Mesothelial cell of epicardium (in vitro differentiated cells): ENCODE results near the gene LDB1. TPM values are rescaled to one million over a fixed set of nuclear protein-coding genes. Genes with fewer than 3 reads are reported as not detected.
A peak's percentile ranks its signal among the peaks of the same experiment; 100 is the strongest.

Experiments used
- DNase-seq, 2 experiments: peaks; one replicate each; pipeline ENCODE4 v3.0.0; 2021; ENCODE audit warnings: low spot score in 2 of 2; ENCODE audit not compliant: unreplicated experiment in 2 of 2
- H3K27ac Mint-ChIP-seq: 2 replicates; pipeline ENCODE4 v1.8.0; 2021; ENCODE audit warnings: mixed read lengths
- H3K27me3 Mint-ChIP-seq: 2 replicates; pipeline ENCODE4 v1.8.0; 2021; ENCODE audit warnings: low read depth, mixed read lengths
- H3K36me3 Mint-ChIP-seq: 2 replicates; pipeline ENCODE4 v1.8.0; 2021; ENCODE audit warnings: mixed read lengths
- H3K4me1 Mint-ChIP-seq: 2 replicates; pipeline ENCODE4 v1.8.0; 2021; ENCODE audit warnings: mixed read lengths
- H3K4me3 Mint-ChIP-seq: 2 replicates; pipeline ENCODE4 v1.8.0; 2021; ENCODE audit warnings: mild to moderate bottlenecking, moderate library complexity, mixed read lengths
- H3K9me3 Mint-ChIP-seq: 2 replicates; pipeline ENCODE4 v1.8.0; 2021; ENCODE audit warnings: mixed read lengths
- total RNA-seq: library from RNA; stranded (reverse); gene quantifications from 3 replicates; pipeline ENCODE4 v1.2.1, GENCODE V29; 2021
- TF ChIP-seq, protein P1 (sequence below): fragments of 200-600 bp; sonication (generic); IDR thresholded peaks from one replicate; pipeline ENCODE4 v1.5.0; 2021; ENCODE audit warnings: antibody characterized with exemption; ENCODE audit not compliant: unreplicated experiment

LDB1 gene
- total RNA-seq, 1 donor from 2014 or later: 178 TPM

DNA sequence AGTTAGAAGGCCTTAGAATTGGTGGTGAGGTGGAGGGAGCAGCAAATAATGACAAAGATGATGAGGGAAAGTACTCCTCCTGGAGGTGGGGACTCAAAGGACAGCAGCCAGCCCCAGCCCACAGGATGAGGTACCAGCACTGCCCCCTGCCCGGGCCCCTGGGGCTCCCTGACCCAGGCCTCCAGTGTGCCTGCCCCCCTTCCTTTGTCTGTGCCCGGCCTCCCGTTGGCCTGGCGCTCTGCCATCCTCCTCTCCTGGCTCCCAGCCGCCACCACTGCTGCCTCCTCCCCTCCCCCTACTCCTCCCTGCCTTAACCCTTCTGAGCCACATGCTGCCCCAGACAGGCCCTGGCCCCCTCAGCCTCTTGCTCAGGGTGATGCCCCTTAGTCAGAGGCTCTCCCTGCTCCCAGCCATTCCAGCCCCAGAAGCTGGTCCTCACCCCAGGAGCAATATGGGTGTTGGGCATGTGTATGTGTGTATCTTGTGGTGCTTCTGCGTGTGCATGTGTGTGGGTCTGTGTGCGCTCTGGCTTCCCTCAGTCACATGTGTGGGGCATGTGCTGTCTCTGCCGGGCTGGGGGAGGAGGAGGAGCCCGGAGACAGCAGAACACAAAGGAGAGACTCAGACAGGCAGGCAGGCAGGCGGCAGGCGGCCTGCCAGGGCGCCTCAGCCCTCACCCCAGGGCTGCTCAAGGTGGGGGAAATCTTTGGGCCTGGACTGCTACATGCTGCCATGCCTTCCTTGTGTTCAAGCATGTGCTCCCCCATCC is 2.6 kb downstream of the LDB1 start:
- TF ChIP-seq, protein P1, sequence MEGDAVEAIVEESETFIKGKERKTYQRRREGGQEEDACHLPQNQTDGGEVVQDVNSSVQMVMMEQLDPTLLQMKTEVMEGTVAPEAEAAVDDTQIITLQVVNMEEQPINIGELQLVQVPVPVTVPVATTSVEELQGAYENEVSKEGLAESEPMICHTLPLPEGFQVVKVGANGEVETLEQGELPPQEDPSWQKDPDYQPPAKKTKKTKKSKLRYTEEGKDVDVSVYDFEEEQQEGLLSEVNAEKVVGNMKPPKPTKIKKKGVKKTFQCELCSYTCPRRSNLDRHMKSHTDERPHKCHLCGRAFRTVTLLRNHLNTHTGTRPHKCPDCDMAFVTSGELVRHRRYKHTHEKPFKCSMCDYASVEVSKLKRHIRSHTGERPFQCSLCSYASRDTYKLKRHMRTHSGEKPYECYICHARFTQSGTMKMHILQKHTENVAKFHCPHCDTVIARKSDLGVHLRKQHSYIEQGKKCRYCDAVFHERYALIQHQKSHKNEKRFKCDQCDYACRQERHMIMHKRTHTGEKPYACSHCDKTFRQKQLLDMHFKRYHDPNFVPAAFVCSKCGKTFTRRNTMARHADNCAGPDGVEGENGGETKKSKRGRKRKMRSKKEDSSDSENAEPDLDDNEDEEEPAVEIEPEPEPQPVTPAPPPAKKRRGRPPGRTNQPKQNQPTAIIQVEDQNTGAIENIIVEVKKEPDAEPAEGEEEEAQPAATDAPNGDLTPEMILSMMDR: no peak
- peak overlapping the region; percentile 95 for H3K27ac Mint-ChIP-seq
- DNase-seq: peak; percentile 61 to 78
- H3K4me3 Mint-ChIP-seq: peak overlapping the region; percentile 84
- H3K9me3 Mint-ChIP-seq: no peaks in the 10 kb centered on the region
- H3K4me1 Mint-ChIP-seq: peaks cover 71% of the 10 kb centered on the region
- H3K36me3 Mint-ChIP-seq: no peaks in the 10 kb centered on the region
- H3K27me3 Mint-ChIP-seq: no peaks in the 10 kb centered on the region

DNA sequence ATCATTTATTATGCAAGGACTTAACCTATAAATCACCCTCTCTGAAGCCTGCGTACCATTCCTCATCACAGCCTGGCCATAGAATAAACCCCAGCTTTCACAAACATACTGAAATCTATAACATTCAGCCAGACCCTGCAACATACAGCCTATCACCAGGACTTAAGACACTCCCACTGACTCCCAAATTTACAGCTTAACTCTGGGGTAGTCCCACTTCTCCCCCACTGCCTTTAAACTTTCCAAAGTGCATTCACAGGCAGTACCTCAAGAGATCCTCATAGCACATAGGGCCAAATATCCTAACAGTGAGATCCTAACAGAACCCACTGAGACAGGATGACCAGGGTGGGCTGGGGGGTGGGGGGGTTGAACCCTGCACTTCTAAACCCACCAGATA is 3.5 kb downstream of the LDB1 start:
- no peak for DNase-seq
- TF ChIP-seq, protein P1: no peak
- peaks cover 65% of the 10 kb centered on the region for H3K4me1 Mint-ChIP-seq
- H3K27ac Mint-ChIP-seq: peak overlapping the region; percentile 95
- H3K36me3 Mint-ChIP-seq: peaks cover 3% of the 10 kb centered on the region
- no peaks in the 10 kb centered on the region for H3K27me3 Mint-ChIP-seq
- peak overlapping the region; percentile 84 for H3K4me3 Mint-ChIP-seq
- H3K9me3 Mint-ChIP-seq: no peaks in the 10 kb centered on the region

DNA sequence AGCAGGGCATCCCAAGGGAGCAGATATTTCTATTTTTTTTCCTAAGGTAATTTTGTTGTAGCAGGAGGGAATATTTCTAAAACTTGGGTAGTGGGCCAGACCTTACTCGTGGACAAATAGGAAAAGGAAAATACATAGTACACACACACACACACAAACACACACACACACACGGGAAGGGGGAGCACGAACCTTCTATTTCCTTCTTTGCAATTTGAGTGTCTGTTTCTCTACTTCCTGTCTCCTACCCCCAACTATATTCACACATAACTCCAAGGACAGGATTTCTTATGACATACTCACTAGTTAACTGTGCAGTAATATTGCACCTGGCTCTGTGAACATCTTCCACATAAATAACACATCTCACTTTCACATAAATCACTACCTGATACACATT is 4.4 kb downstream of the LDB1 start:
- TF ChIP-seq, protein P1: no peak
- peaks cover 3% of the 10 kb centered on the region for H3K36me3 Mint-ChIP-seq
- peak overlapping the region; percentile 95 for H3K27ac Mint-ChIP-seq
- H3K27me3 Mint-ChIP-seq: no peaks in the 10 kb centered on the region
- DNase-seq: no peak
- no peaks in the 10 kb centered on the region for H3K9me3 Mint-ChIP-seq
- peaks cover 58% of the 10 kb centered on the region for H3K4me1 Mint-ChIP-seq
- H3K4me3 Mint-ChIP-seq: peak overlapping the region; percentile 90

- peak overlapping the region; percentile 95 for H3K27ac Mint-ChIP-seq
- TF ChIP-seq, protein P1: no peak
- H3K36me3 Mint-ChIP-seq: peaks cover 5% of the 10 kb centered on the region
- peaks cover 58% of the 10 kb centered on the region for H3K4me1 Mint-ChIP-seq
- H3K4me3 Mint-ChIP-seq: peak overlapping the region; percentile 90
- DNase-seq: peak; percentile 79
- H3K27me3 Mint-ChIP-seq: no peaks in the 10 kb centered on the region
- no peaks in the 10 kb centered on the region for H3K9me3 Mint-ChIP-seq
Observed at GRCh38 chr10:102114861-102115618, 5.1 kb downstream of the LDB1 start.

DNA sequence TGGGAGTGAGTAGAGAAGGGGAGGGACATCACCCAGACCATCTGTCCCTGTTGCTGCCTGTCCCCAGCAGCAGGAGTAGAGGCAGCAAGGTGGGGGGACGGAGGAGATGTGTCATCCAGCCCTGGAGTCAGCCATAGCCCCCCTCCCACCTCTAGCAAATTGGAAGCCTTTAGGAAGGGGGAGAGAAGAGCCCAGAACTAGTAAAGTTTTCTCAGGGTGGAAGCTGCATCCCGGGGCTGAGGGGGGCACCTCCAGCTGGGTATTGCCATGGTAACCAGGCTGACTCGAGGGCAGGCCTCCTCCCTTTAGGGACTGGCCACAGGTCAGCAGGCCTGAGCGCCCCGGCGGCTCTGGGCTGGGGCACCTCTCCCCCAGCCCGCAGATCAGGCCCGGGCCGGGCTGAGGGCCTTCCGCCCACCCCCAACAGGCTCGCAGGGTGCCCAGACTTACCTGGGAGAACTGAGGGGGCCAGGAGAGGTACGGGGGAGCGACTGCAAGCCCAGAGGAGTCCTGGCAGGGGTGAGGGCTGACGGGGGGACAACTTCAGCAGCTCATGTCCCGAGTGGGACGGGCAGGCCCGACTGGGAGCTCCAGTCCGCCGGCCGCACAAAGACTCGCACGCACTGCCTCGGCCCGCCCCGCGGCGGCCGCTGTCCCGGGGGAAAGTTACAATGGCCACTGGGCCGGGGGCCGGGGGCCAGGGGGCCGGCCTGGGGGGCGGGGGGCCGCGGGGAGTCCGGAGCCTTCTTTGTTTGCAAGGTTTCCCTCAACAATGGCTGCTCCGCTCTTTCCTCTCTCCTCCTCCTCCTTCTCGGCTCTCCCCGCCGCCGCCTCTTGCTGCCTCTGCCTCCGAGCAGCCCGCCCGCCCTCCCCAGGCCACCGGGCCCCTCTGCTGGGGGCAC is 6.0 kb downstream of the LDB1 start:
- Mint-ChIP-seq H3K4me3 (peak overlapping the region; percentile 90), H3K36me3 (peaks cover 14% of the 10 kb centered on the region), H3K9me3 (no peaks in the 10 kb centered on the region), H3K4me1 (peaks cover 56% of the 10 kb centered on the region), H3K27me3 (no peaks in the 10 kb centered on the region), H3K27ac (peak overlapping the region; percentile 95)
- DNase-seq: no peak
- TF ChIP-seq, protein P1: no peak
